ENCODE results near the gene LMX1B. TPM values are rescaled to one million over a fixed set of nuclear protein-coding genes. Genes with fewer than 3 reads are reported as not detected.

Gene LMX1B
- total RNA-seq, 1 donor from 2014 or later: 1.3 TPM

- no peaks in the 10 kb centered on the region for H3K9me3 ChIP-seq (replicated peaks)
- intact Hi-C loops (cut with micrococcal nuclease): no loop called here
- DNase-seq: no peak
- H3K4me1 ChIP-seq: no peaks in the 10 kb centered on the region
- H3K27me3 ChIP-seq (ENCODE audit: low read depth): peaks cover 99% of the 10 kb centered on the region
- H3K4me3 ChIP-seq: no peak overlapping the region
- no peaks in the 10 kb centered on the region for H3K36me3 ChIP-seq
- TF ChIP-seq, protein P1, sequence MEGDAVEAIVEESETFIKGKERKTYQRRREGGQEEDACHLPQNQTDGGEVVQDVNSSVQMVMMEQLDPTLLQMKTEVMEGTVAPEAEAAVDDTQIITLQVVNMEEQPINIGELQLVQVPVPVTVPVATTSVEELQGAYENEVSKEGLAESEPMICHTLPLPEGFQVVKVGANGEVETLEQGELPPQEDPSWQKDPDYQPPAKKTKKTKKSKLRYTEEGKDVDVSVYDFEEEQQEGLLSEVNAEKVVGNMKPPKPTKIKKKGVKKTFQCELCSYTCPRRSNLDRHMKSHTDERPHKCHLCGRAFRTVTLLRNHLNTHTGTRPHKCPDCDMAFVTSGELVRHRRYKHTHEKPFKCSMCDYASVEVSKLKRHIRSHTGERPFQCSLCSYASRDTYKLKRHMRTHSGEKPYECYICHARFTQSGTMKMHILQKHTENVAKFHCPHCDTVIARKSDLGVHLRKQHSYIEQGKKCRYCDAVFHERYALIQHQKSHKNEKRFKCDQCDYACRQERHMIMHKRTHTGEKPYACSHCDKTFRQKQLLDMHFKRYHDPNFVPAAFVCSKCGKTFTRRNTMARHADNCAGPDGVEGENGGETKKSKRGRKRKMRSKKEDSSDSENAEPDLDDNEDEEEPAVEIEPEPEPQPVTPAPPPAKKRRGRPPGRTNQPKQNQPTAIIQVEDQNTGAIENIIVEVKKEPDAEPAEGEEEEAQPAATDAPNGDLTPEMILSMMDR (IDR thresholded peaks at IDR 0.05; ENCODE audit: borderline replicate concordance): no peak
- no peak overlapping the region for H3K27ac ChIP-seq (replicated peaks)
These were observed 32.4 kb downstream of the LMX1B start for GRCh38 chr9:126646162-126646561.

GRCh38 chr9:126647585-126648411, 34.1 kb downstream of the LMX1B start:
- H3K36me3 ChIP-seq: no peaks in the 10 kb centered on the region
- H3K27ac ChIP-seq (replicated peaks): no peak overlapping the region
- H3K9me3 ChIP-seq (replicated peaks): no peaks in the 10 kb centered on the region
- no peak overlapping the region for H3K4me3 ChIP-seq
- no peak for DNase-seq
- no peaks in the 10 kb centered on the region for H3K4me1 ChIP-seq
- intact Hi-C loops (cut with micrococcal nuclease): no loop called here
- TF ChIP-seq, protein P1 (IDR thresholded peaks at IDR 0.05; ENCODE audit: borderline replicate concordance): no peak
- H3K27me3 ChIP-seq (ENCODE audit: low read depth): peaks cover 99% of the 10 kb centered on the region

DNA sequence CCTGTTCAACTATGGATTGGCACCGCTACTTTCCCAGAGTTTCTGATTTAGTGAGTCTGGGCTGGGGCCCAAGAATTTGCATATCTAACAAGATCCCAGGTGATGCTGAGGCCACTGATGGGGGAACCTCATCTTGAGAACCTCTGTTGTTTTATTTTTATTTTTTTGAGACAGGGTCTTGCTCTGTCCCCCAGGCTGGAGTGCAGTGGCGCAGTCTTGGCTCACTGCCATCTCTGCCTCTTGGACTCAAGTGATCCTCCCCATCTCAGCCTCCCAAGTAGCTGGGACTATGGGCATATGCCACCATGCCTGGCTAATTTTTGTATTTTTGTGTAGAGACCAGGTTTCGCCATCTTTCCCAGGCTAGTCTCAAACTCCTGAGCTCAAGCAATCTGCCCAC, 35.7 kb downstream of the LMX1B start:
- Histone ChIP-seq H3K4me1 (no peaks in the 10 kb centered on the region), H3K36me3 (no peaks in the 10 kb centered on the region), H3K9me3 (replicated peaks) (no peaks in the 10 kb centered on the region), H3K27me3 (ENCODE audit: low read depth) (peaks cover 99% of the 10 kb centered on the region), H3K27ac (replicated peaks) (no peak overlapping the region), H3K4me3 (no peak overlapping the region)
- intact Hi-C loops (cut with micrococcal nuclease): no loop called here
- TF ChIP-seq, protein P1 (IDR thresholded peaks at IDR 0.05; ENCODE audit: borderline replicate concordance): no peak
- DNase-seq: no peak

DNA sequence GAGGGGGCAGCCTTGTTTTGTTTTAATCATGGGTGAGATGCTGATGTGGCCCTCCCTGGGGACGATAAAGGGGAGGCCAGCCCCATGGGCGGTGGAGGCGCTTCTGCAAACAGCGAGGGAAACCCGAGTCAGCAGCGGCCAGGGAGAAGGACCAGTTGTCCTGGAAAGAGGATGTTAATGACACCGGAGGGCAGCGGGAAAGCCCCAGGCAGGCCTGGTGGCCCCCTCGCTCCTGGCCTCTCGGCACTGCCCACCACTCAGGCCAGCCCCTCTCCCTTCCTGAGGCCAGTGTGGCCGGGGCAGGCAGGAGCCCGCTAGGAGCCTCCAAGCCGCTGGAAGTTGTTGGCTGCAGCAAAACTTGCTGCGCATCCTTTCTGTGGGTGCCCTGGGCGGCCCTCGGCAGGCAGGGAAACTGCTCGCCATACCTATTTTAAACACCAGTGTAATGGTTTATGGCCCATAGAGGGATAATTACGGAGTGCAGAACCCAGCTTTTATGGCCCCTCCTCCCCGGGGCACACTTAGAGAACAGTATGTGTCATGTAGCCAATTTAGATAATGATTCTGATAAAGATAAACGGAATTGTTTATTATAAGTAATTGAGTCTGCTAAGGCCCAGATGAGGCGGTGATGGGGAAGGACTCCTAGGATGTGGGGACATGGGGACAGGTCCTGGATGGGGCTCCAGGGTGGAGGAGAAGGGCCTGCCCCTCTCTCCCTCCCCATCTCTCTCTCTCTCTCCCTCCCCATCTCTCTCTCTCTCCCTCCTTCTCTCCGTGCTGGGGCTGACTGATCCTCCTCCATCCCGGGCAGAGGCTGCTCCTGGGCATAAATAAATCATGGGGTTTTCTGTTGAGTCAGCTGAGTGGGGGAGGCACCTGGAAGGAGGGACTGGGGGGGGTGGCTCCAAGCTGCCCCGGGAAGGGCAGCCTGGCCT, 36.9 kb downstream of the LMX1B start:
- TF ChIP-seq, protein P1 (IDR thresholded peaks at IDR 0.05; ENCODE audit: borderline replicate concordance): no peak
- H3K27ac ChIP-seq (replicated peaks): no peak overlapping the region
- no peaks in the 10 kb centered on the region for H3K9me3 ChIP-seq (replicated peaks)
- no peak overlapping the region for H3K4me3 ChIP-seq
- H3K27me3 ChIP-seq (ENCODE audit: low read depth): peaks cover 99% of the 10 kb centered on the region
- DNase-seq: no peak
- H3K36me3 ChIP-seq: no peaks in the 10 kb centered on the region
- H3K4me1 ChIP-seq: no peaks in the 10 kb centered on the region
- intact Hi-C loops (cut with micrococcal nuclease): no loop called here

DNA sequence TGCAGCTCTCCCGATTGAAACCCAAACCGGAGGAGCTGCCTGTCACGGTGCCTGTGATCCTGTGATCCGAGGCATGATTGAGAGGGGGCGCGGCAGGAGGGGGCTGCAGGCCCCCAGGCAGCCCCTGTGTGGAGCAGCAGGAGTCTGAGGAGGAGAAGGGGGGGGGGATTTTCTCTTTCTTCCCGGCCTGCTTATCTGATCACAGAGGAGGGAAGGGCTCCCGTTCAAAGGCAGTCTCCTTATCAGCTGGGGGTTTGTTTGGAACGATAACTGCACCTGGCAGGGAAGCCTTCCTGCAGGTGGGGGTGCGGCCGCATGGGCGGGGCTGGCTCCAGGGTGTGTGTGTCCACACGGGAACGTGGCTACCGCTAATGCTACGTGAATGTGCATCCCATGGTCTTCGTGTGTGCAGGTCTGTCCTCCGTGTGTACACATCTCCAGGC, 38.4 kb downstream of the LMX1B start:
- Histone ChIP-seq H3K27me3 (ENCODE audit: low read depth) (peaks cover 98% of the 10 kb centered on the region), H3K36me3 (no peaks in the 10 kb centered on the region), H3K27ac (replicated peaks) (no peak overlapping the region), H3K4me3 (no peak overlapping the region), H3K9me3 (replicated peaks) (no peaks in the 10 kb centered on the region), H3K4me1 (no peaks in the 10 kb centered on the region)
- TF ChIP-seq, protein P1 (IDR thresholded peaks at IDR 0.05; ENCODE audit: borderline replicate concordance): no peak
- no peak for DNase-seq
- intact Hi-C loops (cut with micrococcal nuclease): no loop called here
